H1 (cell line): Measurements from ENCODE around the gene INTS15. TPM values are rescaled to one million over a fixed set of nuclear protein-coding genes. Genes with fewer than 3 reads are reported as not detected.

Source experiments
- BACH1 ChIP-seq: IDR thresholded peaks from 2 replicates; pipeline ENCODE4 v1.6.1; 2012; ENCODE audit warnings: low read length, improper control_type of control experiment
- CBX8 ChIP-seq: fragments of 300-800, 300-1000 bp; sonication (generic); IDR thresholded peaks from 2 replicates; pipeline ENCODE4 v1.7.1; 2016; ENCODE audit warnings: low read depth, low read length, borderline replicate concordance
- EGR1 ChIP-seq: IDR thresholded peaks from 2 replicates; pipeline ENCODE4 v1.6.1; 2011; ENCODE audit warnings: low read depth, low read length, borderline replicate concordance
- GABPA ChIP-seq: IDR thresholded peaks from 2 replicates; pipeline ENCODE4 v1.6.1; 2011; ENCODE audit warnings: mild to moderate bottlenecking, low read length, moderate library complexity, borderline replicate concordance; ENCODE audit not compliant: insufficient read depth
- JUND ChIP-seq: IDR thresholded peaks from 2 replicates; pipeline ENCODE4 v1.6.1; 2011; ENCODE audit warnings: mild to moderate bottlenecking, improper control_type of control experiment, low read length
- KDM4A ChIP-seq: IDR thresholded peaks from one replicate; pipeline ENCODE4 v1.7.1; 2012; ENCODE audit warnings: low read depth, mild to moderate bottlenecking, moderate library complexity, low read length, inconsistent platforms; ENCODE audit not compliant: severe bottlenecking
- NANOG ChIP-seq: IDR thresholded peaks from 2 replicates; pipeline ENCODE4 v1.6.1; 2011; ENCODE audit warnings: low read length, low read depth, mild to moderate bottlenecking, inconsistent platforms; ENCODE audit not compliant: insufficient read depth, poor library complexity, severe bottlenecking
- PHF8 ChIP-seq: fragments of 200-600 bp; sonication (generic); conservative IDR thresholded peaks from 2 replicates; pipeline ENCODE4 v1.7.1; 2012; ENCODE audit warnings: low read depth, mild to moderate bottlenecking, inconsistent platforms, low read length, moderate library complexity
- POLR2AphosphoS5 ChIP-seq: IDR thresholded peaks from 2 replicates; pipeline ENCODE4 v1.6.1; 2011; ENCODE audit warnings: low read depth, low read length
- POU5F1 ChIP-seq: IDR thresholded peaks from 2 replicates; pipeline ENCODE4 v1.6.1; 2011; ENCODE audit warnings: low read depth, mild to moderate bottlenecking, low read length, moderate library complexity
- RBBP5 ChIP-seq: IDR thresholded peaks from 2 replicates; pipeline ENCODE4 v1.7.1; 2012; ENCODE audit warnings: low read depth, mild to moderate bottlenecking, inconsistent platforms, low read length, moderate library complexity, borderline replicate concordance
- RFX5 ChIP-seq: IDR thresholded peaks from 2 replicates; pipeline ENCODE4 v1.6.1; 2011; ENCODE audit warnings: low read depth, low read length, improper control_type of control experiment, borderline replicate concordance
- SIN3A ChIP-seq, 2 experiments: IDR thresholded peaks in 1 of 2; conservative IDR thresholded peaks in 1 of 2; 2 replicates each; pipeline ENCODE4 v1.6.1; 2011 to 2012; ENCODE audit warnings: low read length in 2 of 2, improper control_type of control experiment in 1 of 2, low read depth in 1 of 2, mild to moderate bottlenecking in 1 of 2
- TAF7 ChIP-seq: optimal IDR thresholded peaks from 2 replicates; pipeline ENCODE3; 2011; ENCODE audit warnings: low read depth, mild to moderate bottlenecking, inconsistent platforms, low read length, moderate library complexity, borderline replicate concordance
- TCF12 ChIP-seq: IDR thresholded peaks from 2 replicates; pipeline ENCODE4 v1.6.1; 2011; ENCODE audit warnings: low read depth, mild to moderate bottlenecking, low read length
- polyA plus RNA-seq, 7 experiments: library from polyadenylated mRNA; depleted of rRNA in 3 of 7; stranded (reverse) in 5 of 7; unstranded in 2 of 7; fragments of >200 nt in 5 of 7; fragments of 200-250 nt in 2 of 7; gene quantifications; 1 replicate in 5 of 7; 2 replicates in 1 of 7; 4 replicates in 1 of 7; pipeline versions ENCODE4 v1.2.1 to v1.2.3, GENCODE V29; 2011 to 2013; ENCODE audit warnings: missing spikeins in 2 of 7, mixed read lengths in 2 of 7
- total RNA-seq: library from RNA; stranded (reverse); fragmentation: NEBNext Ultra II Directional; extraction: Animal tissue kit (Norgen Biotek cat#: 25700); gene quantifications from 2 replicates; pipeline ENCODE4 v1.2.1, GENCODE V29; 2021
- TF ChIP-seq, protein P1 (sequence below): IDR thresholded peaks from 2 replicates; pipeline ENCODE4 v1.6.1; 2012; ENCODE audit warnings: inconsistent platforms
- TF ChIP-seq, protein P2 (sequence below), 3 experiments: IDR thresholded peaks; 1 replicate in 2 of 3; 2 replicates in 1 of 3; pipeline versions ENCODE4 v1.5.1 to v1.6.1; 2011; ENCODE audit warnings: low read length in 3 of 3, mild to moderate bottlenecking in 3 of 3, inconsistent platforms in 2 of 3, low read depth in 1 of 3, moderate library complexity in 1 of 3; ENCODE audit not compliant: insufficient read depth in 1 of 3; ENCODE audit errors: control extremely low read depth in 1 of 3

The INTS15 gene
- total and polyA plus RNA-seq, 2 of the 8 experiments (the other 6 are each of a cell fraction or from before 2014, with no cell fraction given): 23.0 to 25.7 TPM

DNA sequence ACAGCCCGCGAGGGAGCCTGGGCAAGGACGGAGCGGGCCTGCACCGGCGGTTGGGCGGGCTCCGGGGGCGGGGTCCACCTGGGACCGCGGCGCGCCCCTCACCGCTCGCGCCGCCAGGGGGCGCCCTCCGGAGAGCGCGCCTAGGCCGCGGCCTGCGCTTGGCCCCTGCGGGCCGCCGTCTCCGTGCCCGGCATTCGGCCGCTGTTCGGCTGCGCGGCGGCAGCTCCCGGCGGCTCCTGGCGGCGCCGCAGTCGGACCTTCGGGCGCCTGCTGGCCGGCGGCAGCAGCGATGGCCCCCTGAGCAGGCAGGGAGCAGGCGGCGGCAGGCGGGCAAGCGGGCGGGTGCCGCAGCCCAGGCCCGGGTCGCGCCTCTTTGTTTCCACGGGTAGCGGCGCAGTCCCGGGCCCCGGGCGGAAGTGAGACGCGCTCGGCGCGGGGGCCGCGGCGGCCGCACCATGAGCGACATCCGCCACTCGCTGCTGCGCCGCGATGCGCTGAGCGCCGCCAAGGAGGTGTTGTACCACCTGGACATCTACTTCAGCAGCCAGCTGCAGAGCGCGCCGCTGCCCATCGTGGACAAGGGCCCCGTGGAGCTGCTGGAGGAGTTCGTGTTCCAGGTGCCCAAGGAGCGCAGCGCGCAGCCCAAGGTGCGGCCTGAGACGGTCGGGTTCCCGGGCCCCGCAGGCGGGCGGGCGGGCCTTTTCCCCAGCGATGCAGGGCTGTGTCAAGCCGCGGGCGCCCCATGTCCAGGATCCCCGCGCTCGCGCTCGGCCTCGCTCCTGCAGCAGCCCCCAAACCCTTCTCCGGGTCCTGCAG lies at the start of gene INTS15 (continued):
- TF ChIP-seq POLR2AphosphoS5: peak; percentile 74
- TF ChIP-seq BACH1: no peak; the same call in 1 of the 2 replicates
- TF ChIP-seq, protein P1, sequence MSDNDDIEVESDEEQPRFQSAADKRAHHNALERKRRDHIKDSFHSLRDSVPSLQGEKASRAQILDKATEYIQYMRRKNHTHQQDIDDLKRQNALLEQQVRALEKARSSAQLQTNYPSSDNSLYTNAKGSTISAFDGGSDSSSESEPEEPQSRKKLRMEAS: peak; percentile 12; the same call in 1 of the 2 replicates
- no peak for TF ChIP-seq RFX5
- TF ChIP-seq TCF12: peak; percentile 38; the same call in 1 of the 2 replicates
- no peak for TF ChIP-seq POU5F1
- peak; percentile 54; the same call in 1 of the 2 replicates for TF ChIP-seq EGR1
- TF ChIP-seq CBX8: no peak
- TF ChIP-seq RBBP5: peak; percentile 44; the same call in 1 of the 2 replicates
- TF ChIP-seq, protein P2, sequence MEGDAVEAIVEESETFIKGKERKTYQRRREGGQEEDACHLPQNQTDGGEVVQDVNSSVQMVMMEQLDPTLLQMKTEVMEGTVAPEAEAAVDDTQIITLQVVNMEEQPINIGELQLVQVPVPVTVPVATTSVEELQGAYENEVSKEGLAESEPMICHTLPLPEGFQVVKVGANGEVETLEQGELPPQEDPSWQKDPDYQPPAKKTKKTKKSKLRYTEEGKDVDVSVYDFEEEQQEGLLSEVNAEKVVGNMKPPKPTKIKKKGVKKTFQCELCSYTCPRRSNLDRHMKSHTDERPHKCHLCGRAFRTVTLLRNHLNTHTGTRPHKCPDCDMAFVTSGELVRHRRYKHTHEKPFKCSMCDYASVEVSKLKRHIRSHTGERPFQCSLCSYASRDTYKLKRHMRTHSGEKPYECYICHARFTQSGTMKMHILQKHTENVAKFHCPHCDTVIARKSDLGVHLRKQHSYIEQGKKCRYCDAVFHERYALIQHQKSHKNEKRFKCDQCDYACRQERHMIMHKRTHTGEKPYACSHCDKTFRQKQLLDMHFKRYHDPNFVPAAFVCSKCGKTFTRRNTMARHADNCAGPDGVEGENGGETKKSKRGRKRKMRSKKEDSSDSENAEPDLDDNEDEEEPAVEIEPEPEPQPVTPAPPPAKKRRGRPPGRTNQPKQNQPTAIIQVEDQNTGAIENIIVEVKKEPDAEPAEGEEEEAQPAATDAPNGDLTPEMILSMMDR (IDR thresholded peaks at IDR 0.05; ENCODE audit: control extremely low read depth in 1 of 3, insufficient read depth in 1 of 3, low read depth in 1 of 3, low read length in 3 of 3): peak; percentile 81 to 95 (median 84)
- TF ChIP-seq KDM4A: peak; percentile 88
- TF ChIP-seq JUND: no peak
- TF ChIP-seq NANOG: no peak
- peak in 1 of 2 experiments; percentile 52; a peak in 2 of 4 replicates for TF ChIP-seq SIN3A (conservative IDR thresholded peaks at IDR 0.05 in 1 of 2, IDR thresholded peaks at IDR 0.05 in 1 of 2; ENCODE audit: low read depth in 1 of 2, low read length in 2 of 2)
- peak; percentile 72 for TF ChIP-seq GABPA
- peak; percentile 78 for TF ChIP-seq PHF8
- TF ChIP-seq TAF7: peak; percentile 95
